ENCODE results near the gene SCPEP1. TPM values are rescaled to one million over a fixed set of nuclear protein-coding genes. Genes with fewer than 3 reads are reported as not detected.
A peak's percentile ranks its signal among the peaks of the same experiment; 100 is the strongest.

The SCPEP1 gene
- total RNA-seq, 1 donor from 2014 or later: 48.3 TPM

- peaks cover 14% of the 10 kb centered on the region for H3K4me1 Mint-ChIP-seq (ENCODE audit: low read depth)
- H3K27me3 Mint-ChIP-seq: no peaks in the 10 kb centered on the region
- TF ChIP-seq CTCF (IDR thresholded peaks at IDR 0.05; ENCODE audit: unreplicated experiment): no peak
- peaks cover 19% of the 10 kb centered on the region for H3K36me3 Mint-ChIP-seq (ENCODE audit: insufficient read depth)
- no peak overlapping the region for H3K4me3 Mint-ChIP-seq (ENCODE audit: low read depth)
- H3K9me3 Mint-ChIP-seq (ENCODE audit: low read depth): no peaks in the 10 kb centered on the region
- DNase-seq (ENCODE audit: low spot score, unreplicated experiment): no peak
- H3K27ac Mint-ChIP-seq: no peak overlapping the region
Observed at GRCh38 chr17:56983366-56983765, 5.4 kb downstream of the SCPEP1 start.

- no peak overlapping the region for H3K4me3 Mint-ChIP-seq (ENCODE audit: low read depth)
- TF ChIP-seq CTCF (IDR thresholded peaks at IDR 0.05; ENCODE audit: unreplicated experiment): no peak
- H3K9me3 Mint-ChIP-seq (ENCODE audit: low read depth): no peaks in the 10 kb centered on the region
- H3K27me3 Mint-ChIP-seq: no peaks in the 10 kb centered on the region
- peaks cover 6% of the 10 kb centered on the region for H3K4me1 Mint-ChIP-seq (ENCODE audit: low read depth)
- DNase-seq (ENCODE audit: low spot score, unreplicated experiment): no peak
- no peak overlapping the region for H3K27ac Mint-ChIP-seq
- peaks cover 21% of the 10 kb centered on the region for H3K36me3 Mint-ChIP-seq (ENCODE audit: insufficient read depth)
Observed at GRCh38 chr17:56985371-56986162, 7.6 kb downstream of the SCPEP1 start.

GRCh38 chr17:56987283-56987834, 9.4 kb downstream of the SCPEP1 start:
- Mint-ChIP-seq H3K36me3 (ENCODE audit: insufficient read depth) (peaks cover 23% of the 10 kb centered on the region), H3K4me1 (ENCODE audit: low read depth) (peaks cover 6% of the 10 kb centered on the region), H3K4me3 (ENCODE audit: low read depth) (no peak overlapping the region), H3K9me3 (ENCODE audit: low read depth) (no peaks in the 10 kb centered on the region), H3K27me3 (no peaks in the 10 kb centered on the region), H3K27ac (peak overlapping the region; percentile 58)
- DNase-seq (ENCODE audit: low spot score, unreplicated experiment): no peak
- no peak for TF ChIP-seq CTCF (IDR thresholded peaks at IDR 0.05; ENCODE audit: unreplicated experiment)

GRCh38 chr17:56988901-56989572, 11.1 kb downstream of the SCPEP1 start:
- no peak overlapping the region for H3K4me3 Mint-ChIP-seq (ENCODE audit: low read depth)
- peaks cover 24% of the 10 kb centered on the region for H3K36me3 Mint-ChIP-seq (ENCODE audit: insufficient read depth)
- no peaks in the 10 kb centered on the region for H3K9me3 Mint-ChIP-seq (ENCODE audit: low read depth)
- DNase-seq (ENCODE audit: low spot score, unreplicated experiment): no peak
- TF ChIP-seq CTCF (IDR thresholded peaks at IDR 0.05; ENCODE audit: unreplicated experiment): no peak
- H3K4me1 Mint-ChIP-seq (ENCODE audit: low read depth): peaks cover 6% of the 10 kb centered on the region
- no peaks in the 10 kb centered on the region for H3K27me3 Mint-ChIP-seq
- H3K27ac Mint-ChIP-seq: no peak overlapping the region

GRCh38 chr17:56992364-56992763, 14.4 kb downstream of the SCPEP1 start:
- peaks cover 8% of the 10 kb centered on the region for H3K4me1 Mint-ChIP-seq (ENCODE audit: low read depth)
- H3K4me3 Mint-ChIP-seq (ENCODE audit: low read depth): no peak overlapping the region
- TF ChIP-seq CTCF (IDR thresholded peaks at IDR 0.05; ENCODE audit: unreplicated experiment): no peak
- H3K36me3 Mint-ChIP-seq (ENCODE audit: insufficient read depth): peaks cover 14% of the 10 kb centered on the region
- H3K27me3 Mint-ChIP-seq: no peaks in the 10 kb centered on the region
- H3K9me3 Mint-ChIP-seq (ENCODE audit: low read depth): no peaks in the 10 kb centered on the region
- H3K27ac Mint-ChIP-seq: no peak overlapping the region
- DNase-seq (ENCODE audit: low spot score, unreplicated experiment): no peak

All from progenitor cell of endocrine pancreas (in vitro differentiated cells).